ENCODE data around the gene EPB41L1. TPM values are rescaled to one million over a fixed set of nuclear protein-coding genes. Genes with fewer than 3 reads are reported as not detected.

Gene EPB41L1
- total RNA-seq, 1 experiment from 2014 or later, result 42.1 TPM

DNA sequence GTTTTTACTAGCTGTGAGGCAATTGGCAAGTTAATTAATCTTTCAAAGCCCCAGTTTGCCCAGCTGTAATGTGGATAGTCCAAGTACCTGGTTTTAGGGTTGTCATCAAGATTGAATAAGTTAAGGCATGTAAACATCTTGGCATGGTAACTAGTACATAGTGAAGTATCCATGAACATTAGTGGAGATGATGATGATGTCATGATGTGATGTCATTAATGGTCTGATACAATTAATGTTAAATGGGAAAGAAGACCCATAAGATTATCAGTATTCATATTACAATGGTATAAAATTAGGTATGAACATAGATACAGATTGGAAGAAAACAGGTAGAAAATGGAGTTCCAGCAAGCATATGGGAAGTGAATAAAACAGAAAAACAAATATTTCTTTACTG, 5.3 kb downstream of the EPB41L1 start:
- RAD21 ChIA-PET (ENCODE audit: low non-redundant PET in 1 of 2, low total read pairs in 2 of 2, uncharacterized antibody in 2 of 2, unreplicated experiment in 2 of 2), result no interaction called here
- no TSS peak for BruUV-seq (replicated peaks)
- POLR2A ChIA-PET, result no interaction called here
- Histone ChIP-seq H3K36me3 (ENCODE audit: control insufficient read depth in 1 of 2, insufficient read depth in 2 of 2, low read length in 2 of 2) (no peaks in the 10 kb centered on the region), H3K27ac (ENCODE audit: low read depth, low read length) (no peak overlapping the region), H3K4me1 (ENCODE audit: control insufficient read depth in 1 of 2, insufficient read depth in 2 of 2, low read length in 2 of 2) (peaks cover 2 to 15% of the 10 kb centered on the region in 2 experiments; a peak in 2 of 4 replicates), H3K9me2 (ENCODE audit: insufficient read depth) (no peaks in the 10 kb centered on the region), H3K9me3 (ENCODE audit: control insufficient read depth in 1 of 2, insufficient read depth in 1 of 2, low read depth in 1 of 2, low read length in 2 of 2) (no peaks in the 10 kb centered on the region), H2AFZ (ENCODE audit: low read depth, low read length, poor library complexity, severe bottlenecking) (no peak overlapping the region), H3K4me2 (ENCODE audit: low read length) (no peak overlapping the region), H4K20me1 (ENCODE audit: insufficient read depth) (no peaks in the 10 kb centered on the region), H3K27me3 (ENCODE audit: insufficient read depth, low read length) (no peaks in the 10 kb centered on the region), H3K9ac (ENCODE audit: low read length) (no peak overlapping the region), H3K79me2 (ENCODE audit: insufficient read depth, low read length) (no peaks in the 10 kb centered on the region), H3K4me3 (replicated peaks in 1 of 2; ENCODE audit: low read depth in 1 of 2, low read length in 2 of 2) (no peak overlapping the region)
- ATAC-seq, result no peak
- CTCF ChIA-PET, result interaction anchor here (1.7 kb wide), 1 partner anchor 8 kb away, joined by 4 read pairs; no protein-coding TSS in a partner anchor
- intact Hi-C loops (cut with micrococcal nuclease), result no loop called here
- DNase-seq (ENCODE audit: low read depth, low spot score), result no peak
- TF ChIP-seq MAX (IDR thresholded peaks at IDR 0.05) (no peak), CBX3 (IDR thresholded peaks at IDR 0.05; ENCODE audit: low read depth) (no peak), ZNF274 (IDR thresholded peaks at IDR 0.05; ENCODE audit: low read depth, low read length) (no peak), CEBPB (IDR thresholded peaks at IDR 0.05; ENCODE audit: low read depth) (no peak), EZH2 (IDR thresholded peaks at IDR 0.05) (no peak), SP1 (IDR thresholded peaks at IDR 0.05; ENCODE audit: low read depth) (no peak), EGR1 (IDR thresholded peaks at IDR 0.05; ENCODE audit: low read depth) (no peak), SIN3A (IDR thresholded peaks at IDR 0.05; ENCODE audit: low read depth) (no peak), RAD21 (IDR thresholded peaks at IDR 0.05; ENCODE audit: low read depth) (no peak), YY1 (IDR thresholded peaks at IDR 0.05; ENCODE audit: extremely low read depth, insufficient replicate concordance, low read depth, low read length) (no peak), ZBTB33 (IDR thresholded peaks at IDR 0.05; ENCODE audit: extremely low read depth, insufficient replicate concordance, low read length) (no peak), ELF1 (IDR thresholded peaks at IDR 0.05; ENCODE audit: borderline replicate concordance, low read depth) (no peak), JUND (IDR thresholded peaks at IDR 0.05) (no peak), SRF (IDR thresholded peaks at IDR 0.05; ENCODE audit: low read depth) (no peak)
- TF ChIP-seq, protein P1, sequence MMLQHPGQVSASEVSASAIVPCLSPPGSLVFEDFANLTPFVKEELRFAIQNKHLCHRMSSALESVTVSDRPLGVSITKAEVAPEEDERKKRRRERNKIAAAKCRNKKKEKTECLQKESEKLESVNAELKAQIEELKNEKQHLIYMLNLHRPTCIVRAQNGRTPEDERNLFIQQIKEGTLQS (IDR thresholded peaks at IDR 0.05), result no peak
